ENCODE results near the gene NAIF1.

NAIF1 gene

GRCh38 chr9:128102196-128102595, 35.1 kb upstream of the NAIF1 start:
- no peak for DNase-seq (ENCODE audit: low spot score)

- DNase-seq (ENCODE audit: low spot score): no peak
Observed at GRCh38 chr9:128101690-128102089, 34.6 kb upstream of the NAIF1 start.

- DNase-seq (ENCODE audit: low spot score): no peak
Observed at GRCh38 chr9:128101231-128101661, 34.1 kb upstream of the NAIF1 start.

GRCh38 chr9:128100581-128100980, 33.5 kb upstream of the NAIF1 start:
- DNase-seq (ENCODE audit: low spot score): no peak

- DNase-seq (ENCODE audit: low spot score): no peak
Observed at GRCh38 chr9:128099932-128100491, 32.9 kb upstream of the NAIF1 start.

- DNase-seq (ENCODE audit: low spot score): no peak
Observed at GRCh38 chr9:128099231-128099931, 32.3 kb upstream of the NAIF1 start.

- peak; percentile 49 for DNase-seq (ENCODE audit: low spot score)
Observed at GRCh38 chr9:128098297-128099230, 31.4 kb upstream of the NAIF1 start.

- DNase-seq (ENCODE audit: low spot score): no peak
Observed at GRCh38 chr9:128097543-128098296, 30.6 kb upstream of the NAIF1 start.

GRCh38 chr9:128096616-128097536, 29.8 kb upstream of the NAIF1 start:
- no peak for DNase-seq (ENCODE audit: low spot score)

- no peak for DNase-seq (ENCODE audit: low spot score)
Observed at GRCh38 chr9:128094950-128095544, 27.9 kb upstream of the NAIF1 start.

GRCh38 chr9:128094166-128094949, 27.2 kb upstream of the NAIF1 start:
- DNase-seq (ENCODE audit: low spot score): peak; percentile 81

- DNase-seq (ENCODE audit: low spot score): peak; percentile 21
Observed at GRCh38 chr9:128093011-128093410, 25.9 kb upstream of the NAIF1 start.

GRCh38 chr9:128092199-128092977, 25.3 kb upstream of the NAIF1 start:
- DNase-seq (ENCODE audit: low spot score): no peak

- no peak for DNase-seq (ENCODE audit: low spot score)
Observed at GRCh38 chr9:128091571-128091970, 24.5 kb upstream of the NAIF1 start.

GRCh38 chr9:128091144-128091543, 24.0 kb upstream of the NAIF1 start:
- no peak for DNase-seq (ENCODE audit: low spot score)

GRCh38 chr9:128089299-128089698, 22.2 kb upstream of the NAIF1 start:
- DNase-seq (ENCODE audit: low spot score): no peak

- DNase-seq (ENCODE audit: low spot score): peak; percentile 22
Observed at GRCh38 chr9:128088253-128088945, 21.3 kb upstream of the NAIF1 start.

- DNase-seq (ENCODE audit: low spot score): no peak
Observed at GRCh38 chr9:128087262-128087661, 20.1 kb upstream of the NAIF1 start.
